ENCODE data around the gene GGNBP2.

- no peak for TF ChIP-seq TAF7 (optimal IDR thresholded peaks at IDR 0.05; ENCODE audit: borderline replicate concordance, low read depth, low read length)
- no peak for TF ChIP-seq CTCF (IDR thresholded peaks at IDR 0.05; ENCODE audit: control extremely low read depth in 1 of 3, insufficient read depth in 1 of 3, low read depth in 1 of 3, low read length in 3 of 3)
- no peak for TF ChIP-seq EP300 (IDR thresholded peaks at IDR 0.05; ENCODE audit: borderline replicate concordance in 1 of 2, low read depth in 2 of 2, low read length in 2 of 2)
These were observed 21.6 kb upstream of the GGNBP2 start for GRCh38 chr17:36523113-36523512.
